Stimulated activated CD8-positive, alpha-beta memory T cell treated with anti-CD3 and anti-CD28 coated beads, Interleukin-2, amount 100 ng/mL, for 1 hour (primary cell): ENCODE data around the gene ELAC1.
A peak's percentile ranks its signal among the peaks of the same experiment; 100 is the strongest.
"Not testable (repeated sequence)": the region's sequence is repeated elsewhere in the genome, so short reads cannot be mapped to it uniquely, and the experiment has no call there.

Experiments
- DNase-seq, 2 donors: peaks; one replicate each; pipeline ENCODE4 v3.0.0-alpha.2; 2020; ENCODE audit warnings: low read depth in 2 of 2

ELAC1 gene, protein sequence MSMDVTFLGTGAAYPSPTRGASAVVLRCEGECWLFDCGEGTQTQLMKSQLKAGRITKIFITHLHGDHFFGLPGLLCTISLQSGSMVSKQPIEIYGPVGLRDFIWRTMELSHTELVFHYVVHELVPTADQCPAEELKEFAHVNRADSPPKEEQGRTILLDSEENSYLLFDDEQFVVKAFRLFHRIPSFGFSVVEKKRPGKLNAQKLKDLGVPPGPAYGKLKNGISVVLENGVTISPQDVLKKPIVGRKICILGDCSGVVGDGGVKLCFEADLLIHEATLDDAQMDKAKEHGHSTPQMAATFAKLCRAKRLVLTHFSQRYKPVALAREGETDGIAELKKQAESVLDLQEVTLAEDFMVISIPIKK

DNA sequence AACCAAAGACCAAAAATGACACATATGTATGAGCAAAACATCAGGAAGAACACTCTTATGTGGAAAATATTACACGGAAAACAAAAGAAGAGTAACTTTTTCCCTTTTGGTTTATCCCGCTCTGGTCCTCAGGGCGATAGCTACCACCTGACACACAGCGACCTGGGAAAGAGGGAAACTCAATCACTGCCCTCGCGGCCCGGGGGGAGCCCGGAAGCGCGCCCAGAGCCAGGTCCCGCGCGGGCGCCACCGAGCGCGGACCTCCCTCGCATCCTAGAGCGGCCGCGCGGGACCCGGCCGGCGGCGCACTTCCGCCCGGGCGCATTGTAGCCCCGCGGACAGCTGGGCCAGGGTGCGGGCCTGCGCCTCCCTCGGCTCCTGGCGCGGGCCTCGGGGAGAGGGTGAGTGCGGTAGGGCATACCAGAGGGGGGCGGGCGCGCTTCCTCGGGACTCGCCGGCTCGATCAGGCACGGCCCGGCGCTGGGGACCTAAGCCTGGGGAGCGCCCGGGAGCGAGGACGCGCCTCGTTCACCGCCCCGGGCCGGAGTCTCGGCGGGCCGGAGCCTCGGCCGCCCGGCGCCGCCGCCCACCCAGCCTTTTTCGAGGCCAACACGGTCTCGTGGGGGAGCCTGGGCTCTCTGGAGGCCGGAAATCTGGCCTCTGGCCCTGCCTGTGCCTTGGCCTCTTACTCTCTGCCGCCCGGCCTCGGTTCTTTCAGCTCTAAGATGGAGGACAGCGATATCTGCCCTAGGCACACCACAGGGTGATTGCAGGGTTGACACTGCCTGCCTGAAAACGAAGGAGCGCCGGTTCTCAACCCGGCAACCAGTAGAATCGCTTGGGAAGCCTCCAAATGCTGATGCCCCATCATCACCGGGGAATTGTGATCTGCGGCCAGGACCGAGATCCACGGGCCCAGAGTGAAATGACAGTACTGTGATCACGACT is at the start of gene ELAC1:
Gene ELAC1, plus strand, starts transcription at position 327 of the 948 bp plus-strand sequence. CDS start 6,365 bp downstream, outside the sequence.
- DNase-seq: peak; percentile 20 to 42

GRCh38 chr18:50918153-50918552 is 49.7 kb upstream of the ELAC1 start:
- DNase-seq: no peak

- no peak for DNase-seq
Measured at GRCh38 chr18:50924372-50924771, 43.5 kb upstream of the ELAC1 start.

- DNase-seq: no peak
Measured at GRCh38 chr18:50926521-50926920, 41.3 kb upstream of the ELAC1 start.

- no peak for DNase-seq
Measured at GRCh38 chr18:50928551-50928950, 39.3 kb upstream of the ELAC1 start.

- DNase-seq: no peak
Measured at GRCh38 chr18:50933684-50934083, 34.2 kb upstream of the ELAC1 start.

DNA sequence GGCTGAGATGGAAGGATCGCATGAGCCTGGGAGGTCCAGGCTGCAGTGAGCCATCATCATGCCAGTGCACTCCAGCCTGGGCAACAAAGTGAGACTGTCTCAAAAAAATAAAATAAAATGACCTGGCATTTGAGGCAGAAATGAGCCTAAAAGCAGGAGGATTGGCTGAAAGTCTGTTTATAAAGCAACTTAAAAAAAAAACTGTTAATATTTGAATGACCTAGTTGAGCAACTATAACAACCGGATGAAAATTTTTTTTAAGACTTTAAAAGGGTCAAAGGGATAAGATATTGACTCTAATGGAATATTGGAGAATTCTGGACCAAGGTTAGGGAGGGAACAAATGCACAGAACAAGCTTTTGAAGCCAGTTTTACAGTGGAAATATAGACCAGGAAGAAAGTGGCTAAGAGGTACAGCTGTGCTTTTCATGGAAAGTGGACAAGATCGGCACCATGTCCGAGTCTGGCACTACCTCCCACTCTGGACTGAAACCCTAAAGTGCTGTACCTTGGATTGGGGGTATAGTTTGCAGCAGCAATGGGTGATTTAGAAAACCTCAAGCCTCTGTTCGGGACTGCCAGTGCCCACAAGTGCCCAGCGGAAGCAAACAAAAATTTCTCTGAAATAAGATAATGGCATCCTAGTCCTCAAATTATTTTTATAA is 33.2 kb upstream of the ELAC1 start:
- no peak for DNase-seq

- DNase-seq: no peak
Measured at GRCh38 chr18:50935493-50936191, 32.2 kb upstream of the ELAC1 start.

GRCh38 chr18:50937183-50937582 is 30.7 kb upstream of the ELAC1 start:
- no peak for DNase-seq

DNA sequence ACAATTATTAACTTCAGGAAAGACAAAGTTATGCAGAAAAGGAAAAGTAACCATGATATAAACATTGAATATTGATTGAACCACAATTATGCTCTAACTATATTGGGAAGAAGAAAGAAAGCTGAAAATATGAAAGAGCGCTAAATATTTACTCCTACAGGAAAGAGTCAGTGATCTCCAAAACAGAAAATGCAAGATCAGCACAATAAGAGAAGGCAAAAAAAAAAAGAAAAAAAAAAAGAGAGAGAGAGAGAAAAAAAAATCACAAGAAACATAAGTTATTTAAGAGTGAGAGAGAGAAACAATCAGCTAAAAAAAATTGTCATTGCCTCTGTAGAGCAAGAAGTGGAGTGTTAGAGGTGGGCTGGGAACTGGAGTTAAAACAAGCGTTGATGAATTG is 28.9 kb upstream of the ELAC1 start:
- DNase-seq: no peak

- DNase-seq: no peak
Measured at GRCh38 chr18:50944245-50944932, 23.5 kb upstream of the ELAC1 start.

GRCh38 chr18:50945918-50946317 is 21.9 kb upstream of the ELAC1 start:
- DNase-seq: not testable (repeated sequence)

GRCh38 chr18:50947899-50948298 is 19.9 kb upstream of the ELAC1 start:
- no peak for DNase-seq

GRCh38 chr18:50949185-50949584 is 18.7 kb upstream of the ELAC1 start:
- no peak for DNase-seq

GRCh38 chr18:50950626-50951025 is 17.2 kb upstream of the ELAC1 start:
- no peak for DNase-seq

DNA sequence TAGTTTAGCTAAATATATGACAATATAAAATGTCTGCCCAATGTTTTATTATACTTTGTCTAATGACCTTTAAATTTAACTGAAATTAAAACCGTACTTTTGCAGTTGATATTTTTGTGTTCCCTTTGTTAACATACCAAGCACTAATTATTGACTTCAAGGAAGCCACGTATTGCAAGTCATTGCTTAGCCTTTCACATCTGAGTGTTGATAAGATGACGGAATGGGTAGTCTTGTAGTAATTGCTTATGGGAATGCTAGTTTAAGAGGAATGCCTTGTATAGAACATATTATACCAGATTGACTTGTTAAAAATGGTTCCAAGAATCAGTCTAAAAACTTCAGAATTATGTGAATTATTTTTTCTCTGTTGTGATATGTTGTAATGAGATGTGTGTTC is 14.0 kb upstream of the ELAC1 start:
- DNase-seq: no peak

GRCh38 chr18:50955253-50955652 is 12.6 kb upstream of the ELAC1 start:
- DNase-seq: no peak

GRCh38 chr18:50956116-50956515 is 11.7 kb upstream of the ELAC1 start:
- DNase-seq: no peak

GRCh38 chr18:50961974-50962373 is 5.9 kb upstream of the ELAC1 start:
- DNase-seq: no peak

- DNase-seq: no peak
Measured at GRCh38 chr18:50969448-50969847, 1.6 kb downstream of the ELAC1 start.

GRCh38 chr18:50970006-50970405 is 2.2 kb downstream of the ELAC1 start:
- no peak for DNase-seq
